ENCODE data around the gene HEBP1. TPM values are rescaled to one million over a fixed set of nuclear protein-coding genes. Genes with fewer than 3 reads are reported as not detected.

The HEBP1 gene
- total and polyA plus RNA-seq, 4 donors = 55.8 to 181 (median 75.6) TPM

GRCh38 chr12:12999271-12999958 lies 650 bp downstream of the HEBP1 start:
- peak; percentile 31 for ATAC-seq (ENCODE audit: low FRiP score)

GRCh38 chr12:12998248-12998647 lies 1.8 kb downstream of the HEBP1 start:
- no peaks in the 10 kb centered on the region for H3K9me3 ChIP-seq (ENCODE audit: control insufficient read depth, low read length)
- DNase-seq = no peak
- H3K27ac ChIP-seq (ENCODE audit: low read depth in 1 of 2, low read length in 2 of 2) = no peak overlapping the region
- H3K4me3 ChIP-seq (ENCODE audit: low read length in 2 of 2) = no peak overlapping the region
- no peak for ATAC-seq (ENCODE audit: low FRiP score)
- no peaks in the 10 kb centered on the region for H3K36me3 ChIP-seq (ENCODE audit: control insufficient read depth in 1 of 2, insufficient read depth in 2 of 2, low read length in 1 of 2)
- H3K4me1 ChIP-seq (ENCODE audit: control insufficient read depth in 1 of 2, insufficient read depth in 2 of 2, low read length in 2 of 2) = peaks cover 0 to 1% of the 10 kb centered on the region in 2 donors
- no peaks in the 10 kb centered on the region for H3K27me3 ChIP-seq (ENCODE audit: control insufficient read depth in 1 of 2, insufficient read depth in 2 of 2, low read length in 1 of 2)
- 82 to 84% methylated on average over 4 of the region's 4 CpGs for WGBS, 2 donors
- intact Hi-C loops (cut with DNase I) = no loop called here

More at GRCh38 chr12:12999271-12999958, 650 bp downstream of the HEBP1 start:
- no peaks in the 10 kb centered on the region for H3K36me3 ChIP-seq (ENCODE audit: control insufficient read depth in 1 of 2, insufficient read depth in 2 of 2, low read length in 1 of 2)
- peak overlapping the region in 1 of 2 donors; percentile 50 for H3K27ac ChIP-seq (ENCODE audit: low read depth in 1 of 2, low read length in 2 of 2)
- H3K9me3 ChIP-seq (ENCODE audit: control insufficient read depth, low read length) = no peaks in the 10 kb centered on the region
- intact Hi-C loops (cut with DNase I) = no loop called here
- H3K27me3 ChIP-seq (ENCODE audit: control insufficient read depth in 1 of 2, insufficient read depth in 2 of 2, low read length in 1 of 2) = no peaks in the 10 kb centered on the region
- no peak for DNase-seq
- WGBS, 2 donors = 3 to 4% methylated on average over 22 of the region's 22 CpGs
- peaks cover 0 to 1% of the 10 kb centered on the region in 2 donors for H3K4me1 ChIP-seq (ENCODE audit: control insufficient read depth in 1 of 2, insufficient read depth in 2 of 2, low read length in 2 of 2)
- peak overlapping the region; percentile 72 to 78 for H3K4me3 ChIP-seq (ENCODE audit: low read length in 2 of 2)

GRCh38 chr12:12997734-12998133 lies 2.3 kb downstream of the HEBP1 start:
- intact Hi-C loops (cut with DNase I) = no loop called here
- H3K36me3 ChIP-seq (ENCODE audit: control insufficient read depth in 1 of 2, insufficient read depth in 2 of 2, low read length in 1 of 2) = no peaks in the 10 kb centered on the region
- no peaks in the 10 kb centered on the region for H3K9me3 ChIP-seq (ENCODE audit: control insufficient read depth, low read length)
- no peaks in the 10 kb centered on the region for H3K27me3 ChIP-seq (ENCODE audit: control insufficient read depth in 1 of 2, insufficient read depth in 2 of 2, low read length in 1 of 2)
- DNase-seq (no peak), ATAC-seq (ENCODE audit: low FRiP score) (no peak)
- WGBS, 2 donors = 50 to 96% methylated on average over 2 of the region's 2 CpGs
- H3K4me1 ChIP-seq (ENCODE audit: control insufficient read depth in 1 of 2, insufficient read depth in 2 of 2, low read length in 2 of 2) = peaks cover 0 to 1% of the 10 kb centered on the region in 2 donors
- no peak overlapping the region for H3K27ac ChIP-seq (ENCODE audit: low read depth in 1 of 2, low read length in 2 of 2)
- no peak overlapping the region for H3K4me3 ChIP-seq (ENCODE audit: low read length in 2 of 2)

GRCh38 chr12:12997156-12997555 lies 2.9 kb downstream of the HEBP1 start:
- no peak for ATAC-seq (ENCODE audit: low FRiP score)
- H3K27me3 ChIP-seq (ENCODE audit: control insufficient read depth in 1 of 2, insufficient read depth in 2 of 2, low read length in 1 of 2) = no peaks in the 10 kb centered on the region
- H3K9me3 ChIP-seq (ENCODE audit: control insufficient read depth, low read length) = no peaks in the 10 kb centered on the region
- no peak for DNase-seq
- no peaks in the 10 kb centered on the region for H3K36me3 ChIP-seq (ENCODE audit: control insufficient read depth in 1 of 2, insufficient read depth in 2 of 2, low read length in 1 of 2)
- H3K4me3 ChIP-seq (ENCODE audit: low read length in 2 of 2) = no peak overlapping the region
- peaks cover 0 to 1% of the 10 kb centered on the region in 2 donors for H3K4me1 ChIP-seq (ENCODE audit: control insufficient read depth in 1 of 2, insufficient read depth in 2 of 2, low read length in 2 of 2)
- intact Hi-C loops (cut with DNase I) = no loop called here
- H3K27ac ChIP-seq (ENCODE audit: low read depth in 1 of 2, low read length in 2 of 2) = no peak overlapping the region
- 54 to 57% methylated on average over 3 of the region's 3 CpGs for WGBS, 2 donors

GRCh38 chr12:12996209-12996608 lies 3.9 kb downstream of the HEBP1 start:
- intact Hi-C loops (cut with DNase I) = no loop called here
- no peak for DNase-seq
- Histone ChIP-seq H3K4me3 (ENCODE audit: low read length in 2 of 2) (no peak overlapping the region), H3K4me1 (ENCODE audit: control insufficient read depth in 1 of 2, insufficient read depth in 2 of 2, low read length in 2 of 2) (peaks cover 0 to 1% of the 10 kb centered on the region in 2 donors), H3K36me3 (ENCODE audit: control insufficient read depth in 1 of 2, insufficient read depth in 2 of 2, low read length in 1 of 2) (no peaks in the 10 kb centered on the region), H3K27ac (ENCODE audit: low read depth in 1 of 2, low read length in 2 of 2) (no peak overlapping the region), H3K9me3 (ENCODE audit: control insufficient read depth, low read length) (no peaks in the 10 kb centered on the region), H3K27me3 (ENCODE audit: control insufficient read depth in 1 of 2, insufficient read depth in 2 of 2, low read length in 1 of 2) (no peaks in the 10 kb centered on the region)
- no peak for ATAC-seq (ENCODE audit: low FRiP score)
- WGBS, 2 donors = 33 to 40% methylated on average over 3 of the region's 3 CpGs

GRCh38 chr12:12995088-12995487 lies 5.0 kb downstream of the HEBP1 start:
- DNase-seq = no peak
- Histone ChIP-seq H3K27ac (ENCODE audit: low read depth in 1 of 2, low read length in 2 of 2) (no peak overlapping the region), H3K4me1 (ENCODE audit: control insufficient read depth in 1 of 2, insufficient read depth in 2 of 2, low read length in 2 of 2) (peaks cover 0 to 3% of the 10 kb centered on the region in 2 donors), H3K36me3 (ENCODE audit: control insufficient read depth in 1 of 2, insufficient read depth in 2 of 2, low read length in 1 of 2) (no peaks in the 10 kb centered on the region), H3K27me3 (ENCODE audit: control insufficient read depth in 1 of 2, insufficient read depth in 2 of 2, low read length in 1 of 2) (no peaks in the 10 kb centered on the region), H3K9me3 (ENCODE audit: control insufficient read depth, low read length) (no peaks in the 10 kb centered on the region), H3K4me3 (ENCODE audit: low read length in 2 of 2) (no peak overlapping the region)
- ATAC-seq (ENCODE audit: low FRiP score) = no peak
- whole genome bisulfite sequencing, 2 donors = 95 to 98% methylated on average over 3 of the region's 3 CpGs
- intact Hi-C loops (cut with DNase I) = no loop called here

- Histone ChIP-seq H3K27me3 (ENCODE audit: control insufficient read depth in 1 of 2, insufficient read depth in 2 of 2, low read length in 1 of 2) (no peaks in the 10 kb centered on the region), H3K27ac (ENCODE audit: low read depth in 1 of 2, low read length in 2 of 2) (no peak overlapping the region), H3K4me3 (ENCODE audit: low read length in 2 of 2) (no peak overlapping the region), H3K36me3 (ENCODE audit: control insufficient read depth in 1 of 2, insufficient read depth in 2 of 2, low read length in 1 of 2) (peaks cover 0 to 6% of the 10 kb centered on the region in 2 donors), H3K9me3 (ENCODE audit: control insufficient read depth, low read length) (no peaks in the 10 kb centered on the region), H3K4me1 (ENCODE audit: control insufficient read depth in 1 of 2, insufficient read depth in 2 of 2, low read length in 2 of 2) (peaks cover 0 to 3% of the 10 kb centered on the region in 2 donors)
- ATAC-seq (ENCODE audit: low FRiP score) (no peak), DNase-seq (no peak)
- WGBS, 2 donors = 96 to 98% methylated on average over 4 of the region's 4 CpGs
- intact Hi-C loops (cut with DNase I) = no loop called here
These were observed 6.7 kb downstream of the HEBP1 start for GRCh38 chr12:12993367-12993766.

GRCh38 chr12:12992418-12993130 lies 7.5 kb downstream of the HEBP1 start:
- Histone ChIP-seq H3K9me3 (ENCODE audit: control insufficient read depth, low read length) (no peaks in the 10 kb centered on the region), H3K27me3 (ENCODE audit: control insufficient read depth in 1 of 2, insufficient read depth in 2 of 2, low read length in 1 of 2) (no peaks in the 10 kb centered on the region), H3K4me1 (ENCODE audit: control insufficient read depth in 1 of 2, insufficient read depth in 2 of 2, low read length in 2 of 2) (peaks cover 0 to 3% of the 10 kb centered on the region in 2 donors), H3K27ac (ENCODE audit: low read depth in 1 of 2, low read length in 2 of 2) (no peak overlapping the region), H3K36me3 (ENCODE audit: control insufficient read depth in 1 of 2, insufficient read depth in 2 of 2, low read length in 1 of 2) (peaks cover 0 to 6% of the 10 kb centered on the region in 2 donors), H3K4me3 (ENCODE audit: low read length in 2 of 2) (no peak overlapping the region)
- intact Hi-C loops (cut with DNase I) = no loop called here
- WGBS, 2 donors = 61 to 68% methylated on average over 8 of the region's 8 CpGs
- DNase-seq = peak in 1 of 2 donors; percentile 77
- no peak for ATAC-seq (ENCODE audit: low FRiP score)
